PC-9 (cell line): Measurements from ENCODE around the gene SYNGR2. TPM values are rescaled to one million over a fixed set of nuclear protein-coding genes. Genes with fewer than 3 reads are reported as not detected.

ENCODE experiments used
- Bru-seq: library from RNA; stranded (reverse); fragments of 400-500 nt; gene quantifications from one replicate; lab custom pipeline; 2021; lab: Mats Ljungman, UMichigan
- BruChase-seq, 2 experiments: library from RNA; stranded (reverse); fragments of 400-500 nt; gene quantifications; one replicate each; lab custom pipeline; 2021; lab: Mats Ljungman, UMichigan
- BruUV-seq: library from RNA; stranded (reverse); fragments of 400-500 nt; replicated peaks from 2 replicates; lab custom pipeline; 2021; lab: Mats Ljungman, UMichigan
- CTCF ChIA-PET: fragments of 300-600 bp; sonication (Branson Sonifier 250); formaldehyde crosslinking; loops from one replicate; lab custom pipeline; 2022; ENCODE audit warnings: antibody characterized with exemption; lab: Charles Lee
- POLR2A ChIA-PET: fragments of 300-600 bp; sonication (Branson Sonifier 250); formaldehyde crosslinking; loops from one replicate; lab custom pipeline; 2022; ENCODE audit warnings: antibody characterized with exemption; ENCODE audit not compliant: unreplicated experiment; lab: Charles Lee
- DNase-seq, 2 experiments: peaks; one replicate each; pipeline versions ENCODE4 v3.0.0 to v3.0.0-alpha.2; 2015 to 2022; ENCODE audit warnings: mixed read lengths in 1 of 2
- H2AFZ ChIP-seq: fragments of 200-600 bp; sonication (generic); 2 replicates; pipeline ENCODE4 v1.8.1; 2017; ENCODE audit warnings: antibody characterized with exemption
- H3F3A ChIP-seq: fragments of 200-600 bp; sonication (generic); 2 replicates; pipeline ENCODE4 v1.8.1; 2017; ENCODE audit warnings: antibody characterized with exemption, mild to moderate bottlenecking, low read depth; ENCODE audit not compliant: insufficient read depth
- H3K27ac ChIP-seq: fragments of 200-600 bp; sonication (generic); 2 replicates; pipeline ENCODE4 v1.6.1; 2016; ENCODE audit warnings: mixed run types
- H3K27me3 ChIP-seq: fragments of 200-600 bp; sonication (generic); 2 replicates; pipeline ENCODE4 v1.6.1; 2016; ENCODE audit warnings: low read depth, mixed run types; ENCODE audit not compliant: insufficient read depth
- H3K36me3 ChIP-seq: fragments of 200-600 bp; sonication (generic); 2 replicates; pipeline ENCODE4 v1.6.1; 2016; ENCODE audit warnings: low read depth, mixed run types
- H3K4me1 ChIP-seq: fragments of 200-600 bp; sonication (generic); replicated peaks from 2 replicates; pipeline ENCODE4 v1.6.1; 2016; ENCODE audit warnings: mixed run types; ENCODE audit not compliant: insufficient read depth
- H3K4me2 ChIP-seq: fragments of 200-600 bp; sonication (generic); 2 replicates; pipeline ENCODE4 v1.6.1; 2017; ENCODE audit warnings: mixed run types
- H3K4me3 ChIP-seq: fragments of 200-600 bp; sonication (generic); 2 replicates; pipeline ENCODE4 v1.6.1; 2016; ENCODE audit warnings: mixed run types
- H3K79me2 ChIP-seq: fragments of 200-600 bp; sonication (generic); 2 replicates; pipeline ENCODE4 v1.6.1; 2017; ENCODE audit warnings: low read depth, mixed run types
- H3K9me2 ChIP-seq: fragments of 200-600 bp; sonication (generic); 2 replicates; pipeline ENCODE4 v1.8.1; 2017; ENCODE audit warnings: mild to moderate bottlenecking; ENCODE audit not compliant: insufficient read depth
- H3K9me3 ChIP-seq: fragments of 200-600 bp; sonication (generic); 2 replicates; pipeline ENCODE4 v1.8.1; 2016; ENCODE audit warnings: low read depth; ENCODE audit not compliant: insufficient read depth
- H4K20me1 ChIP-seq: fragments of 200-600 bp; sonication (generic); 2 replicates; pipeline ENCODE4 v1.8.1; 2017; ENCODE audit not compliant: insufficient read depth
- EZH2 ChIP-seq: fragments of 200-600 bp; sonication (generic); IDR thresholded peaks from 2 replicates; pipeline ENCODE4 v1.8.0; 2017; ENCODE audit warnings: antibody characterized with exemption, low read depth
- intact Hi-C: fragments of 100-400 bp; cut with micrococcal nuclease; formaldehyde crosslinking; loops from one replicate; pipeline ENCODE4 v1.10.0; 2022; ENCODE audit not compliant: unreplicated experiment
- long read RNA-seq: library from polyadenylated mRNA; stranded (forward); transcript quantifications from one replicate; pipeline ENCODE4 v2.0.0, GENCODE V29; 2022
- total RNA-seq: library from RNA; stranded (reverse); gene quantifications from 2 replicates; pipeline ENCODE4 v1.2.3, GENCODE V29; 2021
- TF ChIP-seq, protein P1 (sequence below): fragments of 200-600 bp; sonication (generic); conservative IDR thresholded peaks from 2 replicates; pipeline ENCODE4 v1.6.1; 2017; ENCODE audit warnings: mixed run types, antibody characterized with exemption, mild to moderate bottlenecking, moderate library complexity

Gene SYNGR2, protein sequence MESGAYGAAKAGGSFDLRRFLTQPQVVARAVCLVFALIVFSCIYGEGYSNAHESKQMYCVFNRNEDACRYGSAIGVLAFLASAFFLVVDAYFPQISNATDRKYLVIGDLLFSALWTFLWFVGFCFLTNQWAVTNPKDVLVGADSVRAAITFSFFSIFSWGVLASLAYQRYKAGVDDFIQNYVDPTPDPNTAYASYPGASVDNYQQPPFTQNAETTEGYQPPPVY
- total RNA-seq (91.9 and 95.0 TPM in 2 replicates), Bru-seq, nascent RNA (percentile 68 among the genes with signal in this experiment), BruChase-seq, experiment 1, labeled RNA remaining after a 2-hour chase (percentile 76 among the genes with signal in this experiment), BruChase-seq, experiment 2, labeled RNA remaining after a 6-hour chase (percentile 94 among the genes with signal in this experiment)
- long read RNA-seq, transcript SYNGR2-209 (1 exons, 3,036 nt), result minor isoform, 29 of 483 reads
- long read RNA-seq, transcript SYNGR2-201 (4 exons, 2,325 nt), result major isoform, 386 of 483 reads
- long read RNA-seq, transcript SYNGR2-204 (3 exons, 2,125 nt), result minor isoform, 54 of 483 reads
- long read RNA-seq, partial matches to known transcripts, result 8 of 483 reads
- long read RNA-seq, other reads (novel, unspliced or antisense), result 2 of 483 reads

DNA sequence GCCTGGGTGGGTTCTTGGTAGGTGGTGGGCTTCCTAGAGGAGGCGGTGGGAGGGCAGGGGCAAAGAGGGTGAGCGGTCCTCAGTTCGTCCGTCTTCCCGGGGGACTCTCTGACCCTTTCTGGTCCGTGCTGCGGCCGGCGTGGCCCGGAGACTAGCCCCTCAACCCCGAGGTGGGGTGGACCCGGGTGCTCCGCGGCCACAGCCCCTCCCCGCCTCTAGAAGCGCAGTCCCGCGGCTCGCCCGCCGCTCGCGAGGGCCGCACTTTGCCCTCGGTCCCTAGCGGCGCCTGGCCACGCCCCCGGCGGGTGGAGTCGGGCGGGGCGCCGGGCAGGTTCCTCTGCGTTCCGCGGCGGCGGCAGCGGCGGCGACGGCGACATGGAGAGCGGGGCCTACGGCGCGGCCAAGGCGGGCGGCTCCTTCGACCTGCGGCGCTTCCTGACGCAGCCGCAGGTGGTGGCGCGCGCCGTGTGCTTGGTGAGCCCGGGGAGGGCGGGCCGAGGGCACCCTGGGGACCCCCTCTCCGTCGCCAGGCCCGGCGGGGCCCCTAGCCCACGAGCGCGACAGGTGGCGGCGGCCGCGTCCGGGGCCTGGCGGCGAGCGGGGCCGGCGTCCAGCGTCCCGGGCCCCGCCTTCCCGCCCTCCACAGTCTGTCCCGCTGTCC is at the start of gene SYNGR2:
Gene SYNGR2 (plus strand): TSS at position 340 of the 661 bp plus-strand sequence. CDS start 36 bp downstream, at position 376.
- Histone ChIP-seq H3K79me2 (0 out of 2 replicates have a peak, but pooled peaks cover 6% of the 10 kb centered on the region), H4K20me1 (peaks cover 7% of the 10 kb centered on the region; the same call in 1 of the 2 replicates), H3K36me3 (no peaks in the 10 kb centered on the region), H2AFZ (peak within 1 kb of the TSS; percentile 58; the same call in 1 of the 2 replicates), H3K4me2 (peak within 1 kb of the TSS; percentile 81), H3K9me2 (no peaks in the 10 kb centered on the region), H3K4me1 (peaks cover 10% of the 10 kb centered on the region; the same call in 1 of the 2 replicates), H3K27ac (no peak within 1 kb of the TSS), H3K9me3 (no peaks in the 10 kb centered on the region), H3K4me3 (peak within 1 kb of the TSS; percentile 67), H3F3A (peaks cover 15% of the 10 kb centered on the region), H3K27me3 (no peaks in the 10 kb centered on the region)
- POLR2A ChIA-PET, result no interaction called here
- TF ChIP-seq, protein P1, sequence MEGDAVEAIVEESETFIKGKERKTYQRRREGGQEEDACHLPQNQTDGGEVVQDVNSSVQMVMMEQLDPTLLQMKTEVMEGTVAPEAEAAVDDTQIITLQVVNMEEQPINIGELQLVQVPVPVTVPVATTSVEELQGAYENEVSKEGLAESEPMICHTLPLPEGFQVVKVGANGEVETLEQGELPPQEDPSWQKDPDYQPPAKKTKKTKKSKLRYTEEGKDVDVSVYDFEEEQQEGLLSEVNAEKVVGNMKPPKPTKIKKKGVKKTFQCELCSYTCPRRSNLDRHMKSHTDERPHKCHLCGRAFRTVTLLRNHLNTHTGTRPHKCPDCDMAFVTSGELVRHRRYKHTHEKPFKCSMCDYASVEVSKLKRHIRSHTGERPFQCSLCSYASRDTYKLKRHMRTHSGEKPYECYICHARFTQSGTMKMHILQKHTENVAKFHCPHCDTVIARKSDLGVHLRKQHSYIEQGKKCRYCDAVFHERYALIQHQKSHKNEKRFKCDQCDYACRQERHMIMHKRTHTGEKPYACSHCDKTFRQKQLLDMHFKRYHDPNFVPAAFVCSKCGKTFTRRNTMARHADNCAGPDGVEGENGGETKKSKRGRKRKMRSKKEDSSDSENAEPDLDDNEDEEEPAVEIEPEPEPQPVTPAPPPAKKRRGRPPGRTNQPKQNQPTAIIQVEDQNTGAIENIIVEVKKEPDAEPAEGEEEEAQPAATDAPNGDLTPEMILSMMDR, result no peak
- no peak for TF ChIP-seq EZH2
- intact Hi-C loops, result no loop called here
- DNase-seq, result peak; percentile 55 to 89
- CTCF ChIA-PET, result interaction anchor here (0.6 to 1.1 kb wide), 3 partner anchors 18 to 873 kb away, joined by 4 to 7 read pairs (median 5); partner anchors contain the start of gene TK1
- no TSS peak for BruUV-seq

DNA sequence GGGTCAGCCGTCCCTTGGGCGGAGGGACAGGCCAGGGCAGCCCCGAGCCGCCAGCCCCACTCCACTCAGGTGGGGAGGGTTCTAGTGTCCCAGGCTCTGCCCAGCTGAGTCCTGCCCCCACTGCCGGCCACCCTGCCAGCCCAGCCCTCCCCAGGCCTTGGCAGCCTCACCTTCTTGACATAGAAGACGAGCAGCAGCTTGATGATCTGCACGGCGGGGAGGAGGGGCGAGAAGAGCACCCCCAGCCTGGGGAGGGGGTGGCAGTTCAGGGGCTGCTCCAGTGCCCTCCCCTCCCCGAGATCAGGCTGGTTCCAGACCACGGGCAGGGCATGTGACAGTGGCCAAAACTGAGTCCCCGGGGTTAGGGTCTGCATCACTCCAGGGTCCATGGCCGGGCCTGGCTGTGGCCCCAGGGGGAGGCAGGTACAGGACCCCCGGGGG is 49.6 kb upstream of the SYNGR2 start:
- Histone ChIP-seq H3K9me3 (no peaks in the 10 kb centered on the region), H3F3A (no peaks in the 10 kb centered on the region), H2AFZ (no peak overlapping the region), H3K4me2 (no peak overlapping the region), H4K20me1 (no peaks in the 10 kb centered on the region), H3K9me2 (no peaks in the 10 kb centered on the region), H3K4me1 (no peaks in the 10 kb centered on the region), H3K79me2 (no peaks in the 10 kb centered on the region), H3K27me3 (no peaks in the 10 kb centered on the region), H3K36me3 (no peaks in the 10 kb centered on the region), H3K27ac (no peak overlapping the region), H3K4me3 (no peak overlapping the region)
- no peak for DNase-seq
- intact Hi-C loops, result no loop called here
- no peak for TF ChIP-seq EZH2
- TF ChIP-seq, protein P1, result no peak
- BruUV-seq, result no TSS peak
- ChIA-PET POLR2A (no interaction called here), CTCF (no interaction called here)

DNA sequence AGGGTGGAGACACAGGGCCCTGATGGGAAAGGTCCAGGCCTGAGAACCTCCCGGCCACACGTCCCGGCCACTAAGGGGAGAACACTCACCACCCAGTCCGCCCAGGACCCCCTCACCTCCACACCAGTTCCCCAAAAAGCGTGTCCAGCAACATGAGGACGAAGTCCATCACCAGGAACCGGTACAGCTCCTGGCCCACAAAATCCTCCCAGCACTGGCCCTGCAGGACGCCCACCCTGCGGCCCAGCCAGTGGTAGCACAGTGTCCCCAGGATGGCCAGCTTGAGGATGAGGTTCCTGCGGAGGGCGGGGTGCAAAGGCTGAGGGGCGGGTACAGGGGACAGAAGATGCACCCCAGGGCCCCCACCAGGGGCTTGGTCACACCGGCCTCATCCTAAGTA is 47.8 kb upstream of the SYNGR2 start:
- no peaks in the 10 kb centered on the region for H3K9me2 ChIP-seq
- no peak for TF ChIP-seq EZH2
- no peak overlapping the region for H3K4me3 ChIP-seq
- POLR2A ChIA-PET, result no interaction called here
- H3K79me2 ChIP-seq, result no peaks in the 10 kb centered on the region
- no peak overlapping the region for H3K27ac ChIP-seq
- H3K27me3 ChIP-seq, result no peaks in the 10 kb centered on the region
- CTCF ChIA-PET, result no interaction called here
- H4K20me1 ChIP-seq, result no peaks in the 10 kb centered on the region
- no TSS peak for BruUV-seq
- H3K9me3 ChIP-seq, result no peaks in the 10 kb centered on the region
- no peaks in the 10 kb centered on the region for H3F3A ChIP-seq
- no peaks in the 10 kb centered on the region for H3K4me1 ChIP-seq
- no peak overlapping the region for H3K4me2 ChIP-seq
- H2AFZ ChIP-seq, result no peak overlapping the region
- no peak for DNase-seq
- no peaks in the 10 kb centered on the region for H3K36me3 ChIP-seq
- intact Hi-C loops, result no loop called here
